GM04504 (cell line): Measurements from ENCODE around the gene THSD4.
A peak's percentile ranks its signal among the peaks of the same experiment; 100 is the strongest.

Experiments
- DNase-seq: peaks from one replicate; pipeline ENCODE4 v3.0.0-alpha.2; 2012; ENCODE audit warnings: low read depth

Gene THSD4

GRCh38 chr15:71114887-71115566, at the start of gene THSD4:
TSS of gene THSD4 (plus strand) at chr15:71115471.
- DNase-seq = no peak

- DNase-seq = no peak
Measured at GRCh38 chr15:71066983-71067382, 48.3 kb upstream of the THSD4 start.

- no peak for DNase-seq
Measured at GRCh38 chr15:71069693-71070092, 45.6 kb upstream of the THSD4 start.

- no peak for DNase-seq
Measured at GRCh38 chr15:71071529-71071928, 43.7 kb upstream of the THSD4 start.

GRCh38 chr15:71072423-71072822, 42.8 kb upstream of the THSD4 start:
- DNase-seq = no peak

GRCh38 chr15:71078506-71079207, 36.6 kb upstream of the THSD4 start:
- no peak for DNase-seq

GRCh38 chr15:71079208-71080044, 35.8 kb upstream of the THSD4 start:
- DNase-seq = peak; percentile 74

- DNase-seq = no peak
Measured at GRCh38 chr15:71080166-71080565, 35.1 kb upstream of the THSD4 start.

- DNase-seq = peak; percentile 77
Measured at GRCh38 chr15:71080705-71081104, 34.6 kb upstream of the THSD4 start.

GRCh38 chr15:71082803-71083202, 32.5 kb upstream of the THSD4 start:
- DNase-seq = no peak

- peak; percentile 71 for DNase-seq
Measured at GRCh38 chr15:71083349-71083748, 31.9 kb upstream of the THSD4 start.

- no peak for DNase-seq
Measured at GRCh38 chr15:71084264-71084663, 31.0 kb upstream of the THSD4 start.

GRCh38 chr15:71085809-71086208, 29.5 kb upstream of the THSD4 start:
- DNase-seq = no peak

GRCh38 chr15:71088155-71088554, 27.1 kb upstream of the THSD4 start:
- DNase-seq = no peak

GRCh38 chr15:71088683-71089082, 26.6 kb upstream of the THSD4 start:
- no peak for DNase-seq

GRCh38 chr15:71089801-71090200, 25.5 kb upstream of the THSD4 start:
- no peak for DNase-seq

GRCh38 chr15:71091601-71092000, 23.7 kb upstream of the THSD4 start:
- no peak for DNase-seq

- no peak for DNase-seq
Measured at GRCh38 chr15:71092056-71092600, 23.1 kb upstream of the THSD4 start.

GRCh38 chr15:71093054-71094024, 21.9 kb upstream of the THSD4 start:
- no peak for DNase-seq

- no peak for DNase-seq
Measured at GRCh38 chr15:71094137-71094536, 21.1 kb upstream of the THSD4 start.

- no peak for DNase-seq
Measured at GRCh38 chr15:71096676-71097075, 18.6 kb upstream of the THSD4 start.
